Measurements from ENCODE around the gene PCDHA1.
"Not testable (repeated sequence)": the region's sequence is repeated elsewhere in the genome, so short reads cannot be mapped to it uniquely, and the experiment has no call there.

DNA sequence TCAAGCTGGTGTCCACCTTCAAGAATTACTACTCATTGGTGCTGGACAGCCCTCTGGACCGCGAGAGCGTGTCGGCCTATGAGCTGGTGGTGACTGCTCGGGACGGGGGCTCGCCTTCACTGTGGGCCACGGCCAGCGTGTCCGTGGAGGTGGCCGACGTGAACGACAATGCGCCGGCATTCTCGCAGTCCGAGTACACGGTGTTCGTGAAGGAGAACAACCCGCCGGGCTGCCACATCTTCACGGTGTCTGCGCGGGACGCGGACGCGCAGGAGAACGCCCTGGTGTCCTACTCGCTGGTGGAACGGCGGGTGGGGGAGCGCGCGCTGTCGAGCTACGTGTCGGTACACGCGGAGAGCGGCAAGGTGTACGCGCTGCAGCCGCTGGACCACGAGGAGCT, 16.4 kb downstream of the PCDHA1 start:
- TF ChIP-seq BCL11B (tag by site-specific recombination; IDR thresholded peaks at IDR 0.05; ENCODE audit: low read depth); ZNF549 (tag by site-specific recombination; IDR thresholded peaks at IDR 0.05); ZNF830 (tag by site-specific recombination; IDR thresholded peaks at IDR 0.05; ENCODE audit: low read depth); KLF10 (tag by site-specific recombination; IDR thresholded peaks at IDR 0.05): not testable (repeated sequence)
- TF ChIP-seq, protein P1, sequence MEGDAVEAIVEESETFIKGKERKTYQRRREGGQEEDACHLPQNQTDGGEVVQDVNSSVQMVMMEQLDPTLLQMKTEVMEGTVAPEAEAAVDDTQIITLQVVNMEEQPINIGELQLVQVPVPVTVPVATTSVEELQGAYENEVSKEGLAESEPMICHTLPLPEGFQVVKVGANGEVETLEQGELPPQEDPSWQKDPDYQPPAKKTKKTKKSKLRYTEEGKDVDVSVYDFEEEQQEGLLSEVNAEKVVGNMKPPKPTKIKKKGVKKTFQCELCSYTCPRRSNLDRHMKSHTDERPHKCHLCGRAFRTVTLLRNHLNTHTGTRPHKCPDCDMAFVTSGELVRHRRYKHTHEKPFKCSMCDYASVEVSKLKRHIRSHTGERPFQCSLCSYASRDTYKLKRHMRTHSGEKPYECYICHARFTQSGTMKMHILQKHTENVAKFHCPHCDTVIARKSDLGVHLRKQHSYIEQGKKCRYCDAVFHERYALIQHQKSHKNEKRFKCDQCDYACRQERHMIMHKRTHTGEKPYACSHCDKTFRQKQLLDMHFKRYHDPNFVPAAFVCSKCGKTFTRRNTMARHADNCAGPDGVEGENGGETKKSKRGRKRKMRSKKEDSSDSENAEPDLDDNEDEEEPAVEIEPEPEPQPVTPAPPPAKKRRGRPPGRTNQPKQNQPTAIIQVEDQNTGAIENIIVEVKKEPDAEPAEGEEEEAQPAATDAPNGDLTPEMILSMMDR (tag by site-specific recombination; IDR thresholded peaks at IDR 0.05), result not testable (repeated sequence)
- TF ChIP-seq, protein P2, sequence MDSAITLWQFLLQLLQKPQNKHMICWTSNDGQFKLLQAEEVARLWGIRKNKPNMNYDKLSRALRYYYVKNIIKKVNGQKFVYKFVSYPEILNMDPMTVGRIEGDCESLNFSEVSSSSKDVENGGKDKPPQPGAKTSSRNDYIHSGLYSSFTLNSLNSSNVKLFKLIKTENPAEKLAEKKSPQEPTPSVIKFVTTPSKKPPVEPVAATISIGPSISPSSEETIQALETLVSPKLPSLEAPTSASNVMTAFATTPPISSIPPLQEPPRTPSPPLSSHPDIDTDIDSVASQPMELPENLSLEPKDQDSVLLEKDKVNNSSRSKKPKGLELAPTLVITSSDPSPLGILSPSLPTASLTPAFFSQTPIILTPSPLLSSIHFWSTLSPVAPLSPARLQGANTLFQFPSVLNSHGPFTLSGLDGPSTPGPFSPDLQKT (IDR thresholded peaks at IDR 0.05; ENCODE audit: borderline replicate concordance, low read depth, low read length), result not testable (repeated sequence)
- TF ChIP-seq, protein P3, sequence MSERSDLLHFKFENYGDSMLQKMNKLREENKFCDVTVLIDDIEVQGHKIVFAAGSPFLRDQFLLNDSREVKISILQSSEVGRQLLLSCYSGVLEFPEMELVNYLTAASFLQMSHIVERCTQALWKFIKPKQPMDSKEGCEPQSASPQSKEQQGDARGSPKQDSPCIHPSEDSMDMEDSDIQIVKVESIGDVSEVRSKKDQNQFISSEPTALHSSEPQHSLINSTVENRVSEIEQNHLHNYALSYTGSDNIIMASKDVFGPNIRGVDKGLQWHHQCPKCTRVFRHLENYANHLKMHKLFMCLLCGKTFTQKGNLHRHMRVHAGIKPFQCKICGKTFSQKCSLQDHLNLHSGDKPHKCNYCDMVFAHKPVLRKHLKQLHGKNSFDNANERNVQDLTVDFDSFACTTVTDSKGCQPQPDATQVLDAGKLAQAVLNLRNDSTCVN (tag by site-specific recombination; optimal IDR thresholded peaks at IDR 0.05), result not testable (repeated sequence)
- TF ChIP-seq, protein P4, sequence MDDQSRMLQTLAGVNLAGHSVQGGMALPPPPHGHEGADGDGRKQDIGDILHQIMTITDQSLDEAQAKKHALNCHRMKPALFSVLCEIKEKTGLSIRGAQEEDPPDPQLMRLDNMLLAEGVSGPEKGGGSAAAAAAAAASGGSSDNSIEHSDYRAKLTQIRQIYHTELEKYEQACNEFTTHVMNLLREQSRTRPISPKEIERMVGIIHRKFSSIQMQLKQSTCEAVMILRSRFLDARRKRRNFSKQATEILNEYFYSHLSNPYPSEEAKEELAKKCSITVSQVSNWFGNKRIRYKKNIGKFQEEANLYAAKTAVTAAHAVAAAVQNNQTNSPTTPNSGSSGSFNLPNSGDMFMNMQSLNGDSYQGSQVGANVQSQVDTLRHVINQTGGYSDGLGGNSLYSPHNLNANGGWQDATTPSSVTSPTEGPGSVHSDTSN (CRISPR knock-in tag; IDR thresholded peaks at IDR 0.05), result not testable (repeated sequence)
